ENCODE results near the gene BMP5. TPM values are rescaled to one million over a fixed set of nuclear protein-coding genes. Genes with fewer than 3 reads are reported as not detected.

BMP5 gene
- total RNA-seq, 1 donor from 2014 or later = 0.50 TPM

DNA sequence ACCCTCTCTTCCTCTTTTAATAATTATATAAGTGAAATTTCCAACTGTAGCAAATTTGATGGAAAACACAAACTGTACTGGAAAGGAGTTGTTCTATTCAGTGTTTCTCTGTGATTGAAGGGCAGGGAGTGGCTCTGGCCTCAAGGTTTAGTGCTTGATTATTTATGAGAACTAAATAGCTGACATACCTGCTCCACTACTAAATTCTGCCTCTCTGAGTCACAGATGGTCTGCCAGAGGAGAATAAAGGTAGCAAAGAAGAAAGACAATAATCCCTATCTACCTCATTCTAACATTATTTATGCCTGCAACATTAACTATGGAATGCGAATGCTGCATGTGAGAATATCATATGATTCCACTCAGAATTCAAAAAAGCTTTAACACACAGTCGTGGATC lies 9.3 kb downstream of the BMP5 start:
- H3K36me3 ChIP-seq (ENCODE audit: insufficient read depth, low read length) = no peaks in the 10 kb centered on the region
- H3K27me3 ChIP-seq (ENCODE audit: insufficient read depth, low read length) = no peaks in the 10 kb centered on the region
- no peaks in the 10 kb centered on the region for H3K4me1 ChIP-seq (ENCODE audit: insufficient read depth, low read length)
- FAIRE-seq = no peak
- H3K4me2 ChIP-seq (ENCODE audit: low read length) = no peak overlapping the region
- no peaks in the 10 kb centered on the region for H3K79me2 ChIP-seq (ENCODE audit: insufficient read depth, low read length)
- Mint-ChIP-seq H3K36me3 (ENCODE audit: low read depth, unreplicated experiment) (no peaks in the 10 kb centered on the region), H3K4me3 (ENCODE audit: unreplicated experiment) (no peak overlapping the region), H3K9me3 (ENCODE audit: unreplicated experiment) (no peaks in the 10 kb centered on the region), H3K27me3 (ENCODE audit: low read depth, unreplicated experiment) (no peaks in the 10 kb centered on the region), H3K4me1 (ENCODE audit: low read depth, unreplicated experiment) (peaks cover 7% of the 10 kb centered on the region), H3K27ac (ENCODE audit: unreplicated experiment) (no peak overlapping the region)
- H3K9me3 ChIP-seq (ENCODE audit: insufficient read depth, low read depth, low read length) = no peaks in the 10 kb centered on the region
- H2AFZ ChIP-seq (ENCODE audit: low read depth, low read length) = no peak overlapping the region
- no peak overlapping the region for H3K9ac ChIP-seq (ENCODE audit: low read length)
- H3K27ac ChIP-seq (ENCODE audit: low read depth, low read length) = no peak overlapping the region
- DNase-seq (ENCODE audit: low read depth) = no peak
- TF ChIP-seq, protein P1, sequence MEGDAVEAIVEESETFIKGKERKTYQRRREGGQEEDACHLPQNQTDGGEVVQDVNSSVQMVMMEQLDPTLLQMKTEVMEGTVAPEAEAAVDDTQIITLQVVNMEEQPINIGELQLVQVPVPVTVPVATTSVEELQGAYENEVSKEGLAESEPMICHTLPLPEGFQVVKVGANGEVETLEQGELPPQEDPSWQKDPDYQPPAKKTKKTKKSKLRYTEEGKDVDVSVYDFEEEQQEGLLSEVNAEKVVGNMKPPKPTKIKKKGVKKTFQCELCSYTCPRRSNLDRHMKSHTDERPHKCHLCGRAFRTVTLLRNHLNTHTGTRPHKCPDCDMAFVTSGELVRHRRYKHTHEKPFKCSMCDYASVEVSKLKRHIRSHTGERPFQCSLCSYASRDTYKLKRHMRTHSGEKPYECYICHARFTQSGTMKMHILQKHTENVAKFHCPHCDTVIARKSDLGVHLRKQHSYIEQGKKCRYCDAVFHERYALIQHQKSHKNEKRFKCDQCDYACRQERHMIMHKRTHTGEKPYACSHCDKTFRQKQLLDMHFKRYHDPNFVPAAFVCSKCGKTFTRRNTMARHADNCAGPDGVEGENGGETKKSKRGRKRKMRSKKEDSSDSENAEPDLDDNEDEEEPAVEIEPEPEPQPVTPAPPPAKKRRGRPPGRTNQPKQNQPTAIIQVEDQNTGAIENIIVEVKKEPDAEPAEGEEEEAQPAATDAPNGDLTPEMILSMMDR (IDR thresholded peaks at IDR 0.05; ENCODE audit: insufficient read depth, low read depth, low read length) = no peak
- no peak for TF ChIP-seq EZH2 (IDR thresholded peaks at IDR 0.05; ENCODE audit: insufficient read depth, low read length)
- no peak overlapping the region for H3K4me3 ChIP-seq (ENCODE audit: insufficient read depth, low read depth, low read length)
- H4K20me1 ChIP-seq (ENCODE audit: insufficient read depth, low read length) = no peaks in the 10 kb centered on the region

GRCh38 chr6:55853008-55854001 lies 22.1 kb downstream of the BMP5 start:
- no peaks in the 10 kb centered on the region for H3K79me2 ChIP-seq (ENCODE audit: insufficient read depth, low read length)
- H3K4me2 ChIP-seq (ENCODE audit: low read length) = no peak overlapping the region
- H3K36me3 ChIP-seq (ENCODE audit: insufficient read depth, low read length) = no peaks in the 10 kb centered on the region
- no peaks in the 10 kb centered on the region for H3K4me1 ChIP-seq (ENCODE audit: insufficient read depth, low read length)
- Mint-ChIP-seq H3K27me3 (ENCODE audit: low read depth, unreplicated experiment) (no peaks in the 10 kb centered on the region), H3K9me3 (ENCODE audit: unreplicated experiment) (no peaks in the 10 kb centered on the region), H3K27ac (ENCODE audit: unreplicated experiment) (no peak overlapping the region), H3K36me3 (ENCODE audit: low read depth, unreplicated experiment) (no peaks in the 10 kb centered on the region), H3K4me3 (ENCODE audit: unreplicated experiment) (no peak overlapping the region), H3K4me1 (ENCODE audit: low read depth, unreplicated experiment) (no peaks in the 10 kb centered on the region)
- no peak for DNase-seq (ENCODE audit: low read depth)
- TF ChIP-seq, protein P1 (IDR thresholded peaks at IDR 0.05; ENCODE audit: insufficient read depth, low read depth, low read length) = no peak
- TF ChIP-seq EZH2 (IDR thresholded peaks at IDR 0.05; ENCODE audit: insufficient read depth, low read length) = no peak
- no peaks in the 10 kb centered on the region for H3K9me3 ChIP-seq (ENCODE audit: insufficient read depth, low read depth, low read length)
- H3K9ac ChIP-seq (ENCODE audit: low read length) = no peak overlapping the region
- no peak overlapping the region for H3K4me3 ChIP-seq (ENCODE audit: insufficient read depth, low read depth, low read length)
- no peaks in the 10 kb centered on the region for H3K27me3 ChIP-seq (ENCODE audit: insufficient read depth, low read length)
- H4K20me1 ChIP-seq (ENCODE audit: insufficient read depth, low read length) = no peaks in the 10 kb centered on the region
- H2AFZ ChIP-seq (ENCODE audit: low read depth, low read length) = no peak overlapping the region
- no peak for FAIRE-seq
- H3K27ac ChIP-seq (ENCODE audit: low read depth, low read length) = no peak overlapping the region

DNA sequence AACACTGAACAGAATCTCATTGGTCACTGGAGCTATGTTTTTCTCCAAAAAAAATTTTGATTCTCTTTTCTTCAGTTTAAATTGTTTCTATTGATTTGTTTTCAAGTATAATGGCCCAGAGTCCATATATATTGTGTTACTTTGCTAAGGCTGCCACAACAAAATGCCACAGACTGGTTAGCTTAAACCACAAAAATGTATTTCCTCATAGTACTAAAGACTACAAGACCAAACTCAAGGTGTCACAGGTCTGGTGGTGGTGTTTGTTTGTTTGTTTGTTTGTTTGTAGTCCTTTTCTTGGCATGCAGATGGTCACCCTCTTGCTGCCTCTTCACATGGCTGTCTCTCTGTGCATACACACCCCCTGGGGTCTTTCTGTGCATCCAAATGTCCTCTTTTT lies 34.0 kb downstream of the BMP5 start:
- Mint-ChIP-seq H3K36me3 (ENCODE audit: low read depth, unreplicated experiment) (no peaks in the 10 kb centered on the region), H3K9me3 (ENCODE audit: unreplicated experiment) (no peaks in the 10 kb centered on the region)

More for the DNA sequence above, 34.0 kb downstream of the BMP5 start:
- Mint-ChIP-seq H3K4me3 (ENCODE audit: unreplicated experiment) (no peak overlapping the region), H3K27me3 (ENCODE audit: low read depth, unreplicated experiment) (no peaks in the 10 kb centered on the region), H3K27ac (ENCODE audit: unreplicated experiment) (no peak overlapping the region), H3K4me1 (ENCODE audit: low read depth, unreplicated experiment) (no peaks in the 10 kb centered on the region)
- FAIRE-seq (no peak), DNase-seq (ENCODE audit: low read depth) (no peak)
- Histone ChIP-seq H2AFZ (ENCODE audit: low read depth, low read length) (no peak overlapping the region), H4K20me1 (ENCODE audit: insufficient read depth, low read length) (no peaks in the 10 kb centered on the region), H3K4me3 (ENCODE audit: insufficient read depth, low read depth, low read length) (no peak overlapping the region), H3K9ac (ENCODE audit: low read length) (no peak overlapping the region), H3K4me1 (ENCODE audit: insufficient read depth, low read length) (no peaks in the 10 kb centered on the region), H3K27me3 (ENCODE audit: insufficient read depth, low read length) (no peaks in the 10 kb centered on the region), H3K36me3 (ENCODE audit: insufficient read depth, low read length) (no peaks in the 10 kb centered on the region), H3K27ac (ENCODE audit: low read depth, low read length) (no peak overlapping the region), H3K4me2 (ENCODE audit: low read length) (no peak overlapping the region), H3K9me3 (ENCODE audit: insufficient read depth, low read depth, low read length) (no peaks in the 10 kb centered on the region), H3K79me2 (ENCODE audit: insufficient read depth, low read length) (no peaks in the 10 kb centered on the region)
- TF ChIP-seq, protein P1 (IDR thresholded peaks at IDR 0.05; ENCODE audit: insufficient read depth, low read depth, low read length) = no peak
- no peak for TF ChIP-seq EZH2 (IDR thresholded peaks at IDR 0.05; ENCODE audit: insufficient read depth, low read length)
